Endothelial cell of umbilical vein (primary cell): ENCODE data around the gene CYFIP1. TPM values are rescaled to one million over a fixed set of nuclear protein-coding genes. Genes with fewer than 3 reads are reported as not detected.

Source experiments
- BruUV-seq: library from RNA; stranded (reverse); fragments of 400-500 nt; replicated peaks from 2 replicates; lab custom pipeline; 2021; lab: Mats Ljungman, UMichigan
- CTCF ChIA-PET: fragments of 300-600, 350-600 bp; sonication (Branson Sonifier 250); formaldehyde crosslinking; loops from one replicate; lab custom pipeline; 2021; ENCODE audit warnings: antibody characterized with exemption, inconsistent platforms; lab: Charles Lee
- POLR2A ChIA-PET: fragments of 300-600, 350-600 bp; sonication (Branson Sonifier 250); formaldehyde crosslinking; loops from one replicate; lab custom pipeline; 2021; ENCODE audit warnings: antibody characterized with exemption, inconsistent platforms; lab: Charles Lee
- DNase-seq: peaks from one replicate; pipeline ENCODE4 v3.0.0-alpha.2; 2011; ENCODE audit warnings: low read depth, low spot score
- FAIRE-seq: peaks from 2 replicates; lab custom pipeline; 2011; peaks lifted over from hg19 to GRCh38; lab: Jason Lieb, UNC
- H2AFZ ChIP-seq: 2 replicates; pipeline ENCODE4 v1.6.0; 2012; ENCODE audit warnings: low read depth, low read length, control low read depth, inconsistent platforms
- H3K27ac ChIP-seq: 2 replicates; pipeline ENCODE4 v1.5.1; 2011; ENCODE audit warnings: low read depth, mild to moderate bottlenecking, control low read depth, low read length, moderate library complexity; ENCODE audit not compliant: insufficient read depth
- H3K27me3 ChIP-seq, 2 experiments: 2 replicates each; pipeline versions ENCODE4 v1.6.0 to v1.6.1; 2011; ENCODE audit warnings: low read length in 2 of 2, mixed read lengths in 1 of 2; ENCODE audit not compliant: control insufficient read depth in 2 of 2, insufficient read depth in 2 of 2
- H3K36me3 ChIP-seq, 2 experiments: 2 replicates in 1 of 2; 3 replicates in 1 of 2; pipeline ENCODE4 v1.5.1; 2011; ENCODE audit warnings: low read length in 2 of 2, mild to moderate bottlenecking in 1 of 2, moderate library complexity in 1 of 2; ENCODE audit not compliant: control insufficient read depth in 2 of 2, insufficient read depth in 2 of 2; ENCODE audit errors: extremely low read depth in 1 of 2
- H3K4me1 ChIP-seq: 3 replicates; pipeline ENCODE4 v1.5.1; 2011; ENCODE audit warnings: mild to moderate bottlenecking, low read length; ENCODE audit not compliant: control insufficient read depth, insufficient read depth; ENCODE audit errors: extremely low read depth
- H3K4me2 ChIP-seq: 2 replicates; pipeline ENCODE4 v1.6.1; 2011; ENCODE audit warnings: low read length, control low read depth, mixed read lengths; ENCODE audit not compliant: insufficient read depth
- H3K4me3 ChIP-seq, 3 experiments: fragments of 200-600 bp in 1 of 3; sonication (generic), shearing (Covaris generic) in 1 of 3; replicated peaks in 1 of 3; 2 replicates each; pipeline ENCODE4 v1.5.1; 2011 to 2016; ENCODE audit warnings: control low read depth in 3 of 3, low read length in 3 of 3, mild to moderate bottlenecking in 2 of 3, inconsistent platforms in 1 of 3, low read depth in 1 of 3, moderate library complexity in 1 of 3; ENCODE audit not compliant: insufficient read depth in 1 of 3
- H3K79me2 ChIP-seq: 2 replicates; pipeline ENCODE4 v1.6.0; 2012; ENCODE audit warnings: low read length, inconsistent platforms; ENCODE audit not compliant: control insufficient read depth, insufficient read depth
- H3K9ac ChIP-seq: replicated peaks from 2 replicates; pipeline ENCODE3; 2011; ENCODE audit warnings: low read length, control low read depth; ENCODE audit not compliant: insufficient read depth; ENCODE audit errors: extremely low read depth
- H3K9me1 ChIP-seq: replicated peaks from 3 replicates; pipeline ENCODE4 v1.6.0; 2011; ENCODE audit warnings: mild to moderate bottlenecking, low read length; ENCODE audit not compliant: control insufficient read depth, insufficient read depth; ENCODE audit errors: extremely low read depth
- H3K9me3 ChIP-seq: replicated peaks from 2 replicates; pipeline ENCODE4 v1.5.1; 2012; ENCODE audit warnings: low read length, inconsistent platforms; ENCODE audit not compliant: control insufficient read depth, insufficient read depth
- H4K20me1 ChIP-seq: replicated peaks from 2 replicates; pipeline ENCODE3; 2011; ENCODE audit warnings: mild to moderate bottlenecking, low read length; ENCODE audit not compliant: control insufficient read depth, insufficient read depth; ENCODE audit errors: extremely low read depth
- CTCF ChIP-seq, 2 donors: IDR thresholded peaks; 1 replicate in 1 of 2; 2 replicates in 1 of 2; pipeline ENCODE4 v1.5.1; 2011; ENCODE audit warnings: low read length in 2 of 2, mild to moderate bottlenecking in 2 of 2, moderate library complexity in 2 of 2, control low read depth in 1 of 2, inconsistent platforms in 1 of 2, low read depth in 1 of 2; ENCODE audit not compliant: insufficient read depth in 1 of 2; ENCODE audit errors: extremely low read depth in 1 of 2
- EZH2 ChIP-seq: IDR thresholded peaks from 2 replicates; pipeline ENCODE4 v1.6.1; 2012; ENCODE audit warnings: borderline replicate concordance, low read depth, mild to moderate bottlenecking, moderate library complexity, low read length, inconsistent platforms; ENCODE audit not compliant: severe bottlenecking
- GATA2 ChIP-seq: IDR thresholded peaks from 2 replicates; pipeline ENCODE4 v1.7.0; 2011; ENCODE audit warnings: low read depth, mild to moderate bottlenecking, moderate library complexity, mixed read lengths, low read length; ENCODE audit not compliant: insufficient read length, insufficient read depth
- JUN ChIP-seq: IDR thresholded peaks from 2 replicates; pipeline ENCODE4 v1.6.1; 2011; ENCODE audit warnings: borderline replicate concordance, low read depth; ENCODE audit not compliant: insufficient read length, insufficient read depth
- MAX ChIP-seq: IDR thresholded peaks from 2 replicates; pipeline ENCODE4 v1.6.1; 2011; ENCODE audit not compliant: insufficient read depth, insufficient read length
- MYC ChIP-seq: IDR thresholded peaks from one replicate; pipeline ENCODE4 v1.6.1; 2011; ENCODE audit warnings: mild to moderate bottlenecking, low read depth, low read length
- dilution Hi-C: fragments of 300-500 bp; cut with MboI; formaldehyde crosslinking; loops from one replicate; pipeline ENCODE4 v1.15.0; 2019; ENCODE audit warnings: low sequenced_read_pairs; ENCODE audit not compliant: extremely low pct_ligation_motif_present
- intact Hi-C: fragments of 100-400 bp; cut with micrococcal nuclease; formaldehyde crosslinking; loops from one replicate; pipeline ENCODE4 v1.10.0; 2022
- polyA plus RNA-seq, 4 experiments: library from polyadenylated mRNA; depleted of rRNA in 3 of 4; stranded (reverse) in 3 of 4; unstranded in 1 of 4; fragments of >200 nt; gene quantifications; 2 replicates each; pipeline versions ENCODE4 v1.2.1 to v1.2.3, GENCODE V29; 2011 to 2012; ENCODE audit warnings: missing spikeins in 1 of 4
- total RNA-seq: library from RNA; stranded (reverse); gene quantifications from 2 replicates; pipeline ENCODE4 v1.2.3, GENCODE V29; 2021

Gene CYFIP1
- total and polyA plus RNA-seq, 2 donors (not counting 3 experiments of a cell fraction or from before 2014, with no cell fraction given): 81.4 to 158 TPM

DNA sequence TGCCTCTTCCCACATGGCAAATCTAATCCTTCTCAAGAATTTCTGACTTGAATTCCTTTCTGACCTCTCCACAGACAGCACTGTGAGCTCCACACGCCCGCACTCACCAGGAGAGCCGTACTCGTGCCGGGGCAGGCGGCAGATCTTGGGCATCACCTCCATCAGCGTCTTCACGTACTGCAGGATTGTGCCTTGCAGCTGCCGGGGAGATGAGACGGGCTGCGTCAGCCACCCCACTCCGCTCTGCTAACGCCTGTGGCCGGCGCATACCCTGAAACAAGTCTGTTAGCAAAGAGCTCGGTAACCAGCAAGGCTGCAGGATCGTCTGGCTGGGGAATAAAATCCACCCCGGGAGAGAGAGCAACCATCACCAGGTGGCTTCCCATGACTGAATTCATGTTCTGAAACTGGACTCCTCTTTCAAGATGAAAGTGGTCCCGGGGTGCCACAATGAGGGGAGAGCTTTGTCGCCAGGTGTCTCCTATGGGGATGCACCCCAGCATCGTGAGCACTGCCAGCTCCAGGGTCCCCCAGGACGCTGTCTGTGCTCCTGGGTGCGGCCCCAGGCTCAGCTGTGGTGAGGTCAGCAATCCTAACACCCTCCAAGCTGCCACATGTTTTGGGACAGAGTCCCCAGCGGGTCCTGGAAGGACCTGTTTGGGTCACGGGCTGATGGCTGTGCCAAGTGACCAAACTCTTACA lies 98.3 kb downstream of the CYFIP1 start:
- ChIA-PET CTCF (no interaction called here), POLR2A (no interaction called here)
- Histone ChIP-seq H3K4me3 (no peak overlapping the region), H2AFZ (no peak overlapping the region), H4K20me1 (no peaks in the 10 kb centered on the region), H3K27ac (no peak overlapping the region), H3K4me1 (no peaks in the 10 kb centered on the region), H3K9me3 (no peaks in the 10 kb centered on the region), H3K9me1 (no peaks in the 10 kb centered on the region), H3K27me3 (no peaks in the 10 kb centered on the region), H3K79me2 (no peaks in the 10 kb centered on the region), H3K4me2 (no peak overlapping the region), H3K9ac (no peak overlapping the region), H3K36me3 (peaks cover 6 to 32% of the 10 kb centered on the region in 2 experiments)
- DNase-seq: no peak
- dilution Hi-C loops (no loop called here), intact Hi-C loops (no loop called here)
- no TSS peak for BruUV-seq
- no peak for FAIRE-seq
- no peak for TF ChIP-seq MYC
- no peak for TF ChIP-seq GATA2
- no peak for TF ChIP-seq MAX
- TF ChIP-seq EZH2: no peak
- TF ChIP-seq CTCF (IDR thresholded peaks at IDR 0.05; ENCODE audit: extremely low read depth in 1 of 2, insufficient read depth in 1 of 2, low read depth in 1 of 2, low read length in 2 of 2): no peak
- no peak for TF ChIP-seq JUN
